ENCODE data around the gene SNHG17. TPM values are rescaled to one million over a fixed set of nuclear protein-coding genes. Genes with fewer than 3 reads are reported as not detected.
"Not testable (repeated sequence)": the region's sequence is repeated elsewhere in the genome, so short reads cannot be mapped to it uniquely, and the experiment has no call there.

Gene SNHG17
- total RNA-seq, 4 donors from 2014 or later: 45.6 to 72.5 (median 57.9) TPM

GRCh38 chr20:38446441-38447209 lies 11.5 kb upstream of the SNHG17 start:
- peak; percentile 93 for DNase-seq (ENCODE audit: low spot score in 2 of 2)

GRCh38 chr20:38445901-38446425 lies 10.8 kb upstream of the SNHG17 start:
- Histone ChIP-seq H3K9me3 (no peaks in the 10 kb centered on the region), H3K27me3 (no peaks in the 10 kb centered on the region), H3K4me3 (peak overlapping the region; percentile 83), H3K36me3 (peaks cover 22% of the 10 kb centered on the region), H3K27ac (no peak overlapping the region), H3K4me1 (peaks cover 14% of the 10 kb centered on the region)
- WGBS: 75% methylated on average over 6 of the region's 6 CpGs
- no peak for DNase-seq (ENCODE audit: low spot score in 2 of 2)
- TF ChIP-seq CTCF (IDR thresholded peaks at IDR 0.05) (no peak), EP300 (IDR thresholded peaks at IDR 0.05) (no peak), POLR2A (IDR thresholded peaks at IDR 0.05) (no peak), POLR2AphosphoS5 (IDR thresholded peaks at IDR 0.05) (no peak)

More at GRCh38 chr20:38446441-38447209, 11.5 kb upstream of the SNHG17 start:
- Histone ChIP-seq H3K9me3 (no peaks in the 10 kb centered on the region), H3K27me3 (no peaks in the 10 kb centered on the region), H3K4me1 (peaks cover 14% of the 10 kb centered on the region), H3K36me3 (peaks cover 27% of the 10 kb centered on the region), H3K4me3 (peak overlapping the region; percentile 83), H3K27ac (peak overlapping the region; percentile 77)
- 1% methylated on average over 19 of the region's 56 CpGs for WGBS
- TF ChIP-seq POLR2A (IDR thresholded peaks at IDR 0.05) (peak in 1 of 2 donors; percentile 86), CTCF (IDR thresholded peaks at IDR 0.05) (peak; percentile 91 to 94), EP300 (IDR thresholded peaks at IDR 0.05) (no peak), POLR2AphosphoS5 (IDR thresholded peaks at IDR 0.05) (peak; percentile 75 to 98 (median 81))

GRCh38 chr20:38445381-38445796 lies 10.3 kb upstream of the SNHG17 start:
- Histone ChIP-seq H3K9me3 (no peaks in the 10 kb centered on the region), H3K36me3 (peaks cover 17% of the 10 kb centered on the region), H3K4me3 (no peak overlapping the region), H3K27me3 (no peaks in the 10 kb centered on the region), H3K27ac (no peak overlapping the region), H3K4me1 (peaks cover 14% of the 10 kb centered on the region)
- no peak for DNase-seq (ENCODE audit: low spot score in 2 of 2)
- TF ChIP-seq POLR2A (IDR thresholded peaks at IDR 0.05) (no peak), EP300 (IDR thresholded peaks at IDR 0.05) (no peak), CTCF (IDR thresholded peaks at IDR 0.05) (no peak), POLR2AphosphoS5 (IDR thresholded peaks at IDR 0.05) (no peak)
- WGBS: 94% methylated on average over 3 of the region's 3 CpGs

- Histone ChIP-seq H3K9me3 (no peaks in the 10 kb centered on the region), H3K36me3 (no peaks in the 10 kb centered on the region), H3K27me3 (peaks cover 2% of the 10 kb centered on the region), H3K4me1 (peaks cover 4% of the 10 kb centered on the region), H3K4me3 (no peak overlapping the region), H3K27ac (no peak overlapping the region)
- WGBS: 68% methylated on average over 9 of the region's 9 CpGs
- TF ChIP-seq EP300 (IDR thresholded peaks at IDR 0.05) (no peak), POLR2A (IDR thresholded peaks at IDR 0.05) (no peak), CTCF (IDR thresholded peaks at IDR 0.05) (no peak), POLR2AphosphoS5 (IDR thresholded peaks at IDR 0.05) (no peak)
- no peak for DNase-seq (ENCODE audit: low spot score in 2 of 2)
These were observed 6.8 kb upstream of the SNHG17 start for GRCh38 chr20:38441916-38442315.

- not testable (repeated sequence) for DNase-seq (ENCODE audit: low spot score in 2 of 2); H3K36me3 ChIP-seq; H3K27me3 ChIP-seq; H3K27ac ChIP-seq; H3K4me3 ChIP-seq; H3K9me3 ChIP-seq; H3K4me1 ChIP-seq
- WGBS: 96% methylated on average over 8 of the region's 8 CpGs
These were observed 6.0 kb upstream of the SNHG17 start for GRCh38 chr20:38441110-38441509.
